Pancreas (tissue), 10 donors: Measurements from ENCODE around the gene CSK. TPM values are rescaled to one million over a fixed set of nuclear protein-coding genes. Genes with fewer than 3 reads are reported as not detected.
A peak's percentile ranks its signal among the peaks of the same experiment; 100 is the strongest.

Experiments used
- ATAC-seq, 4 donors: fragments of 200-7000 bp; cut with Tn5 transposase; one replicate each; pipeline versions ENCODE4 v1.8.0 to v1.9.1; 2020; ENCODE audit warnings: mild to moderate bottlenecking in 4 of 4, moderate library complexity in 4 of 4
- DNase-seq, 6 donors: peaks; one replicate each; pipeline ENCODE4 v3.0.0-alpha.2; 2020
- FAIRE-seq: peaks from 2 replicates; lab custom pipeline; 2012; peaks lifted over from hg19 to GRCh38; lab: Jason Lieb, UNC
- H3K27ac ChIP-seq, 4 donors: fragments of 200-600 bp; sonication (generic); 1 replicate in 3 of 4; 2 replicates in 1 of 4; pipeline versions ENCODE4 v1.5.0 to v1.8.0; 2020
- H3K27me3 ChIP-seq, 4 donors: fragments of 200-600 bp; one replicate each; pipeline ENCODE4 v1.8.0; 2021
- H3K36me3 ChIP-seq, 3 donors: fragments of 200-600 bp; sonication (generic) in 1 of 3; one replicate each; pipeline versions ENCODE4 v1.5.0 to v1.8.0; 2020 to 2021
- H3K4me1 ChIP-seq, 3 donors: fragments of 200-600 bp; one replicate each; pipeline ENCODE4 v1.8.0; 2021
- H3K4me3 ChIP-seq, 4 donors: fragments of 200-600 bp; sonication (generic) in 2 of 4; one replicate each; pipeline versions ENCODE4 v1.5.0 to v1.8.0; 2020 to 2021
- H3K9me3 ChIP-seq, 4 donors: fragments of 200-600 bp; one replicate each; pipeline ENCODE4 v1.8.0; 2021
- CTCF ChIP-seq, 4 donors: fragments of 200-600 bp; sonication (generic) in 3 of 4; IDR thresholded peaks; one replicate each; pipeline versions ENCODE4 v1.5.0 to v1.8.0; 2021; ENCODE audit warnings: antibody characterized with exemption in 4 of 4
- WGBS, 2 donors: extraction: QIAGEN DNeasy Blood & Tissue Kit; methylation state at CpG; one replicate each; pipeline ENCODE4 v1.1.7; 2013; 5-methylcytosine and 5-hydroxymethylcytosine counted together
- intact Hi-C, 3 donors: fragments of 100-400 bp; cut with DNase I; formaldehyde crosslinking; loops; one replicate each; pipeline versions ENCODE4 v1.11.1 to v1.14.2; 2022
- polyA plus RNA-seq, 2 donors: library from polyadenylated mRNA; stranded (reverse); fragments of 200-250 nt; gene quantifications; one replicate each; pipeline ENCODE4 v1.2.3, GENCODE V29; 2013
- total RNA-seq, 6 donors: library from RNA; stranded (reverse); fragmentation: NEBNext Ultra II Directional in 4 of 6; extraction: Animal tissue kit (Norgen Biotek cat#: 25700) in 4 of 6; gene quantifications; one replicate each; pipeline versions ENCODE4 v1.2.1 to v1.2.4, GENCODE V29; 2021 to 2023
- donor health status: healthy with polysubstance abuse.
- donor health status: DM: no; HTN: no; CAD: no; lungs with moderate emphysema.
- donor health status: DM: no; HTN: no; CAD: no.
- donor health status: control.
- donor health status: control.
- donor health status: Bipolar disorder and iron deficiency.
- donor health status: DM: yes; HTN: yes; CAD: no.
- donor health status: DM: no; HTN: no; CAD: no.
- donor health status: DM: no; HTN: no; CAD: no.
- donor health status: DM: yes; HTN: yes; CAD: no.

Gene CSK
- total and polyA plus RNA-seq, 8 donors, result 8.5 to 35.1 (median 16.2) TPM

DNA sequence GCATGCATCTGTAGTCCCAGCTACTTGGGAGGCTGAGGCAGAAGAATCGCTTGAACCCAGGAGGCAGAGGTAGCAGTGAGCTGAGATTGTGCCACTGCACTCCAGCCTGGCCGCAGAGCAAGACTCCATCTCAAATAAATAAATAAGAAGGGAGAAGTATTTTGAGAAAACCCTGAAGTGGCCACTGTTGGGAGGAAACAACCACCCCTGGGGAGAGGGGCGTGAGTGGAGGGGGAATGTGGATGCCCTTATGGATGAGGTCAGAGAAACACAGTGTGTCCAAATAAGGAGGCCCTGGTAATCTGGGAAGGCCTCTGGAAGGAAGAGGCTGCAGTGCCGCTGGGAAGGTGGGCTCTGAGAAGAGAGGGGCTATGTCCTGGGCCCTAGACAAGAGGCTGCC is 40.4 kb downstream of the CSK start:
- no peak overlapping the region for H3K4me3 ChIP-seq
- no peaks in the 10 kb centered on the region for H3K4me1 ChIP-seq
- 76 to 87% methylated on average over 4 of the region's 4 CpGs for WGBS, 2 donors
- no peak for DNase-seq
- no peaks in the 10 kb centered on the region for H3K27me3 ChIP-seq
- intact Hi-C loops, result no loop called here
- H3K27ac ChIP-seq, result no peak overlapping the region
- no peak for ATAC-seq
- H3K9me3 ChIP-seq, result no peaks in the 10 kb centered on the region
- H3K36me3 ChIP-seq, result no peaks in the 10 kb centered on the region
- no peak for FAIRE-seq
- TF ChIP-seq CTCF (IDR thresholded peaks at IDR 0.05), result no peak

DNA sequence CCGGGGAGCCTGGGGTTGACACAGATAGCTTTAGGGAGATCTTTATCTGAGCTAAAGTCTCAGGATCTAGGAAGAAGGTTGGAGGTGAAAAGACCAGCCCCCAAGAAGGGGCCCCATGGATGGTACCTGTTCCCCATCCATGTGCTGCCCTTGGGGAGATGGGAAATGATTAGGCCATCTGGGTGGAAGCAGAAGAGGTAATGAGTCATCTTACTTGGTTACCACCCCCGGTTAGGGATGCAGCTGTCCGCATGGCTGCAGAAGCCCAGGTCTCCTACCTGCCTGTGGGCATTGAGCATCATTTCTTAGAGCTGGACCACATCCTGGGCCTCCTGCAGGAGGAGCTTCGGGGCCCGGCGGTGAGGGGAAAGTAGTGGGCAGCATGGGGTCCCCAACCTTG is 41.4 kb downstream of the CSK start:
- Histone ChIP-seq H3K9me3 (no peaks in the 10 kb centered on the region), H3K27me3 (no peaks in the 10 kb centered on the region), H3K36me3 (no peaks in the 10 kb centered on the region), H3K4me1 (no peaks in the 10 kb centered on the region), H3K27ac (no peak overlapping the region), H3K4me3 (no peak overlapping the region)
- ATAC-seq, result no peak
- no peak for TF ChIP-seq CTCF (IDR thresholded peaks at IDR 0.05)
- WGBS, 2 donors, result 60 to 69% methylated on average over 6 of the region's 6 CpGs
- FAIRE-seq, result no peak
- DNase-seq, result no peak
- intact Hi-C loops, result no loop called here

DNA sequence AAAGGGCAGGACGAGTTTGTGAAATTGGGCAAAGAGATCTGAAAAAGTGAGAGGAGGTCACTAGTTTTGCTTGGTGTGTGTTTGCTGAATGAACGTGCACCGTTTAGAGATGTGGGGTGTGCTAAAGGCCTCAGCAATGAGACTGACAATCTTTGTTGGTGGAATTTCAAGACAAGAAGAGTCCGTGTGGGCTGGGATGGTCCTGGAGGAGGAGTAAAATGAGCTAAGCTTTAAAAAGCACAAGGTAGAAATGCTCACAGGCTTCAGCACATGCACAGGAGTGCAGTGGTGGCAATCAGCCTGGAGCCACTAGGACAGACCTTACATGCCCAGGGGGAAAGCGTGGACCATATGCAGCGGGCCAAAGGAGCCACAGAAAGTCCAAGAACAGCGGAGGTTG is 43.1 kb downstream of the CSK start:
- TF ChIP-seq CTCF (IDR thresholded peaks at IDR 0.05), result no peak
- no peaks in the 10 kb centered on the region for H3K36me3 ChIP-seq
- H3K9me3 ChIP-seq, result no peaks in the 10 kb centered on the region
- intact Hi-C loops, result no loop called here
- H3K27me3 ChIP-seq, result no peaks in the 10 kb centered on the region
- no peak overlapping the region for H3K27ac ChIP-seq
- H3K4me1 ChIP-seq, result no peaks in the 10 kb centered on the region
- ATAC-seq (no peak), DNase-seq (no peak), FAIRE-seq (no peak)
- H3K4me3 ChIP-seq, result no peak overlapping the region
- 70 to 80% methylated on average over 7 of the region's 7 CpGs for WGBS, 2 donors

GRCh38 chr15:74825866-74826265 is 44.0 kb downstream of the CSK start:
- intact Hi-C loops, result no loop called here
- Histone ChIP-seq H3K4me3 (no peak overlapping the region), H3K9me3 (no peaks in the 10 kb centered on the region), H3K27ac (no peak overlapping the region), H3K36me3 (no peaks in the 10 kb centered on the region), H3K4me1 (no peaks in the 10 kb centered on the region), H3K27me3 (no peaks in the 10 kb centered on the region)
- WGBS, 2 donors, result 46 to 50% methylated on average over 10 of the region's 10 CpGs
- ATAC-seq (peak in 1 of 4 donors; percentile 24), FAIRE-seq (no peak), DNase-seq (peak in 1 of 6 donors; percentile 35)
- no peak for TF ChIP-seq CTCF (IDR thresholded peaks at IDR 0.05)

DNA sequence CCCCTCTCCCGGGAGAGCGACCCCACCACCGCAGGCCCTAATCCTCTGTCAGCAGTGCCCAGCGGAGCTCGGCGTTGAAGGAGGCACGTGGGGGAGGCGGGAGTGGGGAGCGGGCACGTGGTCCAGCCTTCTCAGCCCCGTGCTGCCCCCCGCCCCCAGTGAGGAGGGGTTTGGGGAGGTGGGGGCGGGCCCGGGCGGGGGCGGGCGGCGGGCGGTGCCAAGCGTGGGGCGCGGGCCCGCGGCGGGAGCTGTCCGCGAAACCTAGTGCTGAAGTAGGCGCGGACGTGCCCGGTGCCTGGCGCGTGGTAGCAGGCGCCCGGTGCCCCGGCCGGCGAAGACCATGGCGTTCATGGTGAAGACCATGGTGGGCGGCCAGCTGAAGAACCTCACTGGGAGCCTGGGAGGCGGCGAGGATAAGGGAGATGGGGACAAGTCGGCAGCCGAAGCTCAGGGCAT is 44.5 kb downstream of the CSK start, which contains the start of gene CPLX3:
Gene CPLX3, plus strand, starts transcription at position 264 of the 456 bp plus-strand sequence. Its CDS starts 77 bp downstream, at position 341.
- intact Hi-C loops, result no loop called here
- 5 to 7% methylated on average over 30 to 44 of the region's 44 CpGs for WGBS, 2 donors

More for the DNA sequence above, 44.5 kb downstream of the CSK start, which contains the start of gene CPLX3:
- no peak within 1 kb of the TSS for H3K4me3 ChIP-seq
- H3K27me3 ChIP-seq, result no peaks in the 10 kb centered on the region
- DNase-seq (peak in 4 of 6 donors; percentile 51 to 81 (median 66)), ATAC-seq (peak; percentile 71 to 95 (median 82)), FAIRE-seq (no peak)
- no peak for TF ChIP-seq CTCF (IDR thresholded peaks at IDR 0.05)
- no peak within 1 kb of the TSS for H3K27ac ChIP-seq
- no peaks in the 10 kb centered on the region for H3K9me3 ChIP-seq
- no peaks in the 10 kb centered on the region for H3K36me3 ChIP-seq
- no peaks in the 10 kb centered on the region for H3K4me1 ChIP-seq
